Transverse colon (tissue), 4 donors: ENCODE results near the gene CDYL.

Source experiments
- CTCF ChIP-seq, 5 experiments: fragments of 200-600 bp in 3 of 5; fragments of 450-650 bp in 2 of 5; sonication (generic) in 3 of 5; IDR thresholded peaks; 1 replicate in 2 of 5; 2 replicates in 3 of 5; pipeline ENCODE4 v1.5.1; 2016 to 2017; ENCODE audit warnings: antibody characterized with exemption in 5 of 5, inconsistent platforms in 3 of 5, mild to moderate bottlenecking in 2 of 5, moderate library complexity in 1 of 5
- EP300 ChIP-seq: sonication (generic); formaldehyde crosslinking; IDR thresholded peaks from one replicate; pipeline ENCODE4 v1.6.1; 2017; ENCODE audit warnings: antibody characterized with exemption, low read depth
- POLR2A ChIP-seq: fragments of 450-650 bp; IDR thresholded peaks from one replicate; pipeline ENCODE4 v1.6.1; 2016; ENCODE audit warnings: antibody characterized with exemption, mild to moderate bottlenecking, moderate library complexity
- POLR2AphosphoS5 ChIP-seq, 3 donors: sonication (generic); formaldehyde crosslinking; IDR thresholded peaks; one replicate each; pipeline ENCODE4 v1.6.1; 2016; ENCODE audit warnings: antibody characterized with exemption in 3 of 3

GRCh38 chr6:4852938-4853337 lies 76.7 kb downstream of the CDYL start:
- TF ChIP-seq CTCF (IDR thresholded peaks at IDR 0.05): no peak
- TF ChIP-seq POLR2AphosphoS5 (IDR thresholded peaks at IDR 0.05): no peak
- no peak for TF ChIP-seq POLR2A
- no peak for TF ChIP-seq EP300
